GM23338 (cell line): ENCODE measurements around the gene ATP8A2. TPM values are rescaled to one million over a fixed set of nuclear protein-coding genes. Genes with fewer than 3 reads are reported as not detected.

Experiments
- ATAC-seq: fragments of 200-7000 bp; cut with Tn5 transposase; 3 replicates; pipeline ENCODE4 v1.9.1; 2020
- DNase-seq: peaks from one replicate; pipeline ENCODE4 v3.0.0-alpha.2; 2015; ENCODE audit warnings: low spot score
- H2AFZ ChIP-seq: fragments of 200-600 bp; sonication (generic); 2 replicates; pipeline ENCODE4 v1.8.0; 2016; ENCODE audit warnings: antibody characterized with exemption, mild to moderate bottlenecking, moderate library complexity
- H3F3A ChIP-seq: fragments of 200-600 bp; sonication (generic); replicated peaks from 2 replicates; pipeline ENCODE4 v1.8.0; 2017; ENCODE audit warnings: antibody characterized with exemption, mixed run types, low read depth
- H3K27ac ChIP-seq: fragments of 200-600 bp; sonication (generic); 2 replicates; pipeline ENCODE4 v1.6.1; 2016; ENCODE audit warnings: low read depth
- H3K27me3 ChIP-seq: fragments of 200-600 bp; sonication (generic); 2 replicates; pipeline ENCODE4 v1.8.0; 2016; ENCODE audit warnings: mild to moderate bottlenecking, mixed run types, moderate library complexity; ENCODE audit not compliant: insufficient read depth
- H3K36me3 ChIP-seq: fragments of 200-600 bp; sonication (generic); 2 replicates; pipeline ENCODE4 v1.8.0; 2016; ENCODE audit warnings: mild to moderate bottlenecking; ENCODE audit not compliant: insufficient read depth
- H3K4me1 ChIP-seq: fragments of 200-600 bp; sonication (generic); 2 replicates; pipeline ENCODE4 v1.8.0; 2016; ENCODE audit warnings: mild to moderate bottlenecking, moderate library complexity; ENCODE audit not compliant: insufficient read depth
- H3K4me2 ChIP-seq: fragments of 200-600 bp; sonication (generic); 2 replicates; pipeline ENCODE4 v1.7.1; 2017; ENCODE audit warnings: mixed run types
- H3K4me3 ChIP-seq: fragments of 200-600 bp; sonication (generic); 2 replicates; pipeline ENCODE4 v1.6.1; 2016; ENCODE audit warnings: mixed run types
- H3K79me2 ChIP-seq: fragments of 200-600 bp; sonication (generic); replicated peaks from 2 replicates; pipeline ENCODE4 v1.8.0; 2017; ENCODE audit warnings: mild to moderate bottlenecking; ENCODE audit not compliant: insufficient read depth
- H3K9me2 ChIP-seq: fragments of 200-600 bp; sonication (generic); 2 replicates; pipeline ENCODE4 v1.8.0; 2017; ENCODE audit not compliant: insufficient read depth
- H4K20me1 ChIP-seq: fragments of 200-600 bp; sonication (generic); replicated peaks from 2 replicates; pipeline ENCODE4 v1.8.0; 2017; ENCODE audit warnings: mild to moderate bottlenecking; ENCODE audit not compliant: insufficient read depth
- H3K27ac Mint-ChIP-seq: 2 replicates; pipeline ENCODE4 v1.8.0; 2020; ENCODE audit warnings: inconsistent platforms, mild to moderate bottlenecking, moderate library complexity, mixed read lengths
- H3K27me3 Mint-ChIP-seq: 3 replicates; pipeline ENCODE4 v1.8.0; 2022; ENCODE audit warnings: low read depth, mild to moderate bottlenecking, moderate library complexity, mixed read lengths, inconsistent platforms; ENCODE audit not compliant: insufficient read depth, poor library complexity
- H3K36me3 Mint-ChIP-seq: 3 replicates; pipeline ENCODE4 v1.8.0; 2021; ENCODE audit warnings: low read depth, mild to moderate bottlenecking, inconsistent platforms, moderate library complexity, mixed read lengths
- H3K4me1 Mint-ChIP-seq: 3 replicates; pipeline ENCODE4 v1.8.0; 2020; ENCODE audit warnings: mild to moderate bottlenecking, inconsistent platforms, mixed read lengths
- H3K4me3 Mint-ChIP-seq: 3 replicates; pipeline ENCODE4 v1.8.0; 2021; ENCODE audit warnings: moderate library complexity, mild to moderate bottlenecking, inconsistent platforms, mixed read lengths
- H3K9me3 Mint-ChIP-seq: 3 replicates; pipeline ENCODE4 v1.8.0; 2020; ENCODE audit warnings: moderate library complexity, mild to moderate bottlenecking, inconsistent platforms, mixed read lengths
- CREB1 ChIP-seq: fragments of 250-450 bp; sonication (Bioruptor Pico); IDR thresholded peaks from 2 replicates; pipeline ENCODE4 v1.5.0; 2020; ENCODE audit warnings: low read depth, mild to moderate bottlenecking, moderate library complexity
- CTCF ChIP-seq, 2 experiments: fragments of 200-600 bp in 1 of 2; sonication (generic) in 1 of 2; conservative IDR thresholded peaks; 2 replicates each; pipeline versions ENCODE4 v1.5.1 to v1.6.1; 2016 to 2017; ENCODE audit warnings: antibody characterized with exemption in 2 of 2, low read depth in 2 of 2, mild to moderate bottlenecking in 2 of 2, moderate library complexity in 1 of 2
- ETS1 ChIP-seq: IDR thresholded peaks from 2 replicates; pipeline ENCODE4 v1.6.1; 2016; ENCODE audit warnings: antibody characterized with exemption
- POLR2AphosphoS5 ChIP-seq: IDR thresholded peaks from 2 replicates; pipeline ENCODE4 v1.6.1; 2016; ENCODE audit warnings: antibody characterized with exemption, low read depth
- REST ChIP-seq: IDR thresholded peaks from one replicate; pipeline ENCODE4 v1.6.1; 2018; ENCODE audit warnings: antibody characterized with exemption; ENCODE audit not compliant: unreplicated experiment
- ZNF462 ChIP-seq: fragments of 250-450 bp; sonication (Bioruptor Pico); IDR thresholded peaks from 2 replicates; pipeline ENCODE4 v1.5.0; 2020; ENCODE audit warnings: mild to moderate bottlenecking, moderate library complexity
- polyA plus RNA-seq: library from polyadenylated mRNA; unstranded; fragments of >200 nt; fragmentation: Nextera tagmentation; extraction: Ambion mirVana; gene quantifications from 2 replicates; pipeline ENCODE4 v1.2.1, GENCODE V29; 2016
- total RNA-seq: library from RNA; depleted of rRNA; stranded (reverse); fragments of >200 nt; shearing (Covaris generic); gene quantifications from 2 replicates; pipeline ENCODE4 v1.2.3, GENCODE V29; 2014

The ATP8A2 gene
- total and polyA plus RNA-seq, 2 experiments from 2014 or later = 5.7 to 8.8 TPM

GRCh38 chr13:25836574-25837336, 465.0 kb downstream of the ATP8A2 start (continued):
- TF ChIP-seq ZNF462 (CRISPR knock-in tag) = no peak

GRCh38 chr13:25839371-25839770, 467.6 kb downstream of the ATP8A2 start:
- no peaks in the 10 kb centered on the region for H3K4me1 ChIP-seq
- no peaks in the 10 kb centered on the region for H3K36me3 Mint-ChIP-seq
- H3K79me2 ChIP-seq = no peaks in the 10 kb centered on the region
- 0 out of 3 replicates have a peak, but pooled peaks cover 5% of the 10 kb centered on the region for H3K9me3 Mint-ChIP-seq
- no peaks in the 10 kb centered on the region for H3K36me3 ChIP-seq
- no peak overlapping the region for H3K27ac Mint-ChIP-seq
- DNase-seq (no peak), ATAC-seq (no peak)
- no peak overlapping the region for H3K4me3 ChIP-seq
- no peaks in the 10 kb centered on the region for H3K27me3 ChIP-seq
- no peaks in the 10 kb centered on the region for H3K9me2 ChIP-seq
- no peak overlapping the region for H2AFZ ChIP-seq
- no peak overlapping the region for H3K27ac ChIP-seq
- no peak overlapping the region for H3K4me3 Mint-ChIP-seq
- no peak overlapping the region for H3K4me2 ChIP-seq
- no peaks in the 10 kb centered on the region for H4K20me1 ChIP-seq
- H3F3A ChIP-seq = no peaks in the 10 kb centered on the region
- peaks cover 11% of the 10 kb centered on the region for H3K4me1 Mint-ChIP-seq
- H3K27me3 Mint-ChIP-seq = peaks cover 4% of the 10 kb centered on the region
- TF ChIP-seq POLR2AphosphoS5 = no peak
- TF ChIP-seq CTCF (conservative IDR thresholded peaks at IDR 0.05; ENCODE audit: low read depth in 2 of 2) = no peak
- TF ChIP-seq REST = no peak
- TF ChIP-seq ETS1 = no peak
- no peak for TF ChIP-seq CREB1 (CRISPR knock-in tag)
